ENCODE measurements around the gene SASH1. TPM values are rescaled to one million over a fixed set of nuclear protein-coding genes. Genes with fewer than 3 reads are reported as not detected.

SASH1 gene
- total RNA-seq, 1 donor from 2014 or later = 61.3 TPM

DNA sequence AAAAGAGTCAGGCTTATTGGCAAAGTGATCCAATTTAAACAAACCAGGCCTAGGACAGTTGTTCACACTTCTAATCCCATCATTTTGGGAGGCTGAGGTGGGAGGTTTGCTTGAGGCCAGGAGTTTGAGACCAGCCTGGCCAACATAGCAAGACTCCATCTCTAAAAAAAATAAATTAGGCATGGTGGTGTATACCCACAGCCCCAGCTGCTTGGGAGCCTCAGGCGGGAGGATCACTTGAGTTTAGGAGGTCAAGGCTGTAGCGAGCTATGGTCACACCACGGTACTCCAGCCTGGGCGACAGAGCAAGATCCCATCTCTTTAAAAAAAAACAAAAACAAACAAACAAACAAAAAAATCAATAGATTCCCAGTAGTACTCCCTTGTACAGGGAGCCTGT lies 86.8 kb downstream of the SASH1 start:
- TF ChIP-seq, protein P1, sequence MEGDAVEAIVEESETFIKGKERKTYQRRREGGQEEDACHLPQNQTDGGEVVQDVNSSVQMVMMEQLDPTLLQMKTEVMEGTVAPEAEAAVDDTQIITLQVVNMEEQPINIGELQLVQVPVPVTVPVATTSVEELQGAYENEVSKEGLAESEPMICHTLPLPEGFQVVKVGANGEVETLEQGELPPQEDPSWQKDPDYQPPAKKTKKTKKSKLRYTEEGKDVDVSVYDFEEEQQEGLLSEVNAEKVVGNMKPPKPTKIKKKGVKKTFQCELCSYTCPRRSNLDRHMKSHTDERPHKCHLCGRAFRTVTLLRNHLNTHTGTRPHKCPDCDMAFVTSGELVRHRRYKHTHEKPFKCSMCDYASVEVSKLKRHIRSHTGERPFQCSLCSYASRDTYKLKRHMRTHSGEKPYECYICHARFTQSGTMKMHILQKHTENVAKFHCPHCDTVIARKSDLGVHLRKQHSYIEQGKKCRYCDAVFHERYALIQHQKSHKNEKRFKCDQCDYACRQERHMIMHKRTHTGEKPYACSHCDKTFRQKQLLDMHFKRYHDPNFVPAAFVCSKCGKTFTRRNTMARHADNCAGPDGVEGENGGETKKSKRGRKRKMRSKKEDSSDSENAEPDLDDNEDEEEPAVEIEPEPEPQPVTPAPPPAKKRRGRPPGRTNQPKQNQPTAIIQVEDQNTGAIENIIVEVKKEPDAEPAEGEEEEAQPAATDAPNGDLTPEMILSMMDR (conservative IDR thresholded peaks at IDR 0.05) = no peak
- H3K4me1 Mint-ChIP-seq (ENCODE audit: unreplicated experiment) = peaks cover 23% of the 10 kb centered on the region
- H3K4me3 Mint-ChIP-seq = no peak overlapping the region
- peaks cover 18% of the 10 kb centered on the region for H3K36me3 Mint-ChIP-seq
- no peak for DNase-seq (ENCODE audit: extremely low spot score, unreplicated experiment)
- H3K27me3 Mint-ChIP-seq = no peaks in the 10 kb centered on the region
- no peaks in the 10 kb centered on the region for H3K9me3 Mint-ChIP-seq
- H3K27ac Mint-ChIP-seq = no peak overlapping the region

DNA sequence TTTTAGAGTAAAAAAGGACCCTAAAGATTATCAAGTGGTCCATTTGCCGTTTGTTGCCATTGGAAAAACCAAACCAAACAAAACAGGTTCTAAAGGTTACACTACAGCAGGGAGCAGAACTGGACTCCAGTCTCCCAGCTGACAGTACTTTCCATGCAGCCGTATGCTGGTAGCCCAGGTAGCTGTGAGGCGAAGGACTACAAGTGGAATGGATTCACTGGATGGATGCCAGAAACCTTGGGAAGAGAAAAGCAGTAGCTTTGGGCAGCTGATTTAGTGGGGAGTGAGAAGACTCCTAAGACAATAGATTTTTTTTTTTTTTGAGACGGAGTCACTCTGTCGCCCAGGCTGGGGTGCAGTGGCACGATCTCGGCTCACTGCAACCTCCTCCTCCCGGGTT lies 88.3 kb downstream of the SASH1 start:
- Mint-ChIP-seq H3K4me1 (ENCODE audit: unreplicated experiment) (peaks cover 23% of the 10 kb centered on the region), H3K36me3 (peaks cover 18% of the 10 kb centered on the region), H3K27ac (peak overlapping the region; percentile 11), H3K27me3 (no peaks in the 10 kb centered on the region), H3K4me3 (no peak overlapping the region), H3K9me3 (no peaks in the 10 kb centered on the region)
- no peak for DNase-seq (ENCODE audit: extremely low spot score, unreplicated experiment)
- TF ChIP-seq, protein P1 (conservative IDR thresholded peaks at IDR 0.05) = no peak

DNA sequence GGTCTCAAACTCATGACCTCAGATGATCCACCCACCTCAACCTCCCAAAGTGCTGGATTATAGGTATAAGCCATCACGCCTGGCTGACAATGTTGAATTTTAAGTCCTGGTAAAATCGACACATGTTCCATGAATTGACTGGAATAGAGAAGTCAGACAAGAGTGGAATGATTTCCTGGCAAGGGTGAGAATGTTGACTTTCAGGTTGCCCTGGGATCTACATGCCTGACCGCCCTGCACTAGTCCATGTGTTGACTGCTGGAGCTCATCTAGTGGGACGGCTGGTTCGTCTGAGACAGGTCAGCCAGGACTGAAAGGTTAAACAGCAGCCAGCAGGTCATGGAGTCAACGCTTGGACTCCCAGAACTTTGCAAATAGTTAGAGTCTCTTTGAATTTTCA lies 88.8 kb downstream of the SASH1 start:
- Mint-ChIP-seq H3K27ac (no peak overlapping the region), H3K36me3 (peaks cover 14% of the 10 kb centered on the region), H3K4me1 (ENCODE audit: unreplicated experiment) (peaks cover 20% of the 10 kb centered on the region), H3K27me3 (no peaks in the 10 kb centered on the region), H3K9me3 (no peaks in the 10 kb centered on the region), H3K4me3 (no peak overlapping the region)
- DNase-seq (ENCODE audit: extremely low spot score, unreplicated experiment) = no peak
- TF ChIP-seq, protein P1 (conservative IDR thresholded peaks at IDR 0.05) = no peak

DNA sequence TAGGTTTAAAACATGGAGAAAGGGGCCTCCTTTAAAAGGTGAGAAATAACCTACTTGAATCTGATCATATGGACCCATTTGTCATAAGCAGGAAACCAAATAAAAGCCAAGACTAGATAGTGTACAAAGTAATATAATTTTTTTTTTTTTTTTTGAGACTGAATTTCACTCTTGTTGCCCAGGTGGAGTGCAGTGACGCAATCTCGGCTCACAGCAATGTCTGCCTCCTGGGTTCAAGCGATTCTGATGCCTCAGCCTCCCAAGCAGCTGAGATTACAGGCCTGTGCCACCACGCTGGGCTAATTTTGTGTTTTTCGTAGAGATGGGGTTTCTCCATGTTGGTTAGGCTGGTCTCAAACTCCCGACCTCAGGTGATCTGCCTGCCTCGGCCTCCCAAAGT lies 89.2 kb downstream of the SASH1 start:
- Mint-ChIP-seq H3K4me3 (no peak overlapping the region), H3K36me3 (peaks cover 13% of the 10 kb centered on the region)
- TF ChIP-seq, protein P1 (conservative IDR thresholded peaks at IDR 0.05) = no peak

DNA sequence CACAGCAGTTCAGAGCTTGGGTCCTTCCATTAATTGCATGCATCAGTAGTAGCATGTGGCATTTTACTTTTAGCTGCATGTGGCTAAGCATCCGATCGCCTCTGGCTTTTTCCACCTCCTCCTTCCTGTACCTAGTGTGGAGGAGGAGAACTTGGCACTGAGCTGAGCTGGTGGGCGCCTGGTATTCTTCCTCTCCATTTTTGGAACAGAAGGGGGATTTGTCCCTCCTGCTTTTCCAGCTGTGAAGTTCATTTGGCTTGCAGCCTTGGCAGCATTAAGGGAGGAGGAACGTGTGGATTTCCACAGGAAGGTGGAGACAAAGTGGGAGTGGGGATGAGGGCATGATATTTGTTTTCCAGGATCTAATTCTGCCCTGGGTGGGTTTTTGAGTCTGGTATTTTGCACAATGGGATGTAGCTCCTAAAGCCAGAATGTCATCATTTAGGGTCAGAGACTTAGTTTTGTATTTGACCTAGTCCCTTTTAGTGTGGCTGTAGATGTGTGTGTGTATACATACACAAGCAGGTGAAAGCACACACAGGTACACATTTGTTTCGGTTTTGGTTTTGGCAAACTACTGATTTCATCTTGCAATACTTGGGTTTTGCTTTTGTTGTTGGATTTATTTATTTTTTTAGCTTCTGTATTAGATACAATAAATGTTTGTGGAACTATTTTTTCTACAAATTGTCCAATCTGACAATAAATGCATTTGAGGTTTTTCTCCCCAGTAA lies 90.0 kb downstream of the SASH1 start:
- TF ChIP-seq, protein P1 (conservative IDR thresholded peaks at IDR 0.05) = no peak
- H3K27me3 Mint-ChIP-seq = no peaks in the 10 kb centered on the region
- H3K4me3 Mint-ChIP-seq = no peak overlapping the region
- no peaks in the 10 kb centered on the region for H3K9me3 Mint-ChIP-seq
- DNase-seq (ENCODE audit: extremely low spot score, unreplicated experiment) = no peak
- H3K36me3 Mint-ChIP-seq = peaks cover 9% of the 10 kb centered on the region
- H3K27ac Mint-ChIP-seq = no peak overlapping the region
- H3K4me1 Mint-ChIP-seq (ENCODE audit: unreplicated experiment) = peaks cover 14% of the 10 kb centered on the region

More for the DNA sequence above, 89.2 kb downstream of the SASH1 start:
- Mint-ChIP-seq H3K27me3 (no peaks in the 10 kb centered on the region), H3K27ac (no peak overlapping the region), H3K4me1 (ENCODE audit: unreplicated experiment) (peaks cover 15% of the 10 kb centered on the region), H3K9me3 (no peaks in the 10 kb centered on the region)
- DNase-seq (ENCODE audit: extremely low spot score, unreplicated experiment) = no peak

All from type B pancreatic cell (in vitro differentiated cells).